Muscle of arm (tissue), 14 donors: Measurements from ENCODE around the gene TM9SF4. TPM values are rescaled to one million over a fixed set of nuclear protein-coding genes. Genes with fewer than 3 reads are reported as not detected.

Source experiments
- DNase-seq: peaks from one replicate; pipeline ENCODE4 v3.0.0-alpha.2; 2013
- long read RNA-seq, 11 donors: transcript quantifications; one replicate each; lab custom pipeline, GENCODE V29; 2026
- polyA plus RNA-seq, 12 donors: library from polyadenylated mRNA; unstranded; fragments of 120-200 nt; gene quantifications; one replicate each; pipeline ENCODE4 v1.2.1, GENCODE V29; 2013; ENCODE audit not compliant: insufficient read length in 12 of 12

TM9SF4 gene, protein sequence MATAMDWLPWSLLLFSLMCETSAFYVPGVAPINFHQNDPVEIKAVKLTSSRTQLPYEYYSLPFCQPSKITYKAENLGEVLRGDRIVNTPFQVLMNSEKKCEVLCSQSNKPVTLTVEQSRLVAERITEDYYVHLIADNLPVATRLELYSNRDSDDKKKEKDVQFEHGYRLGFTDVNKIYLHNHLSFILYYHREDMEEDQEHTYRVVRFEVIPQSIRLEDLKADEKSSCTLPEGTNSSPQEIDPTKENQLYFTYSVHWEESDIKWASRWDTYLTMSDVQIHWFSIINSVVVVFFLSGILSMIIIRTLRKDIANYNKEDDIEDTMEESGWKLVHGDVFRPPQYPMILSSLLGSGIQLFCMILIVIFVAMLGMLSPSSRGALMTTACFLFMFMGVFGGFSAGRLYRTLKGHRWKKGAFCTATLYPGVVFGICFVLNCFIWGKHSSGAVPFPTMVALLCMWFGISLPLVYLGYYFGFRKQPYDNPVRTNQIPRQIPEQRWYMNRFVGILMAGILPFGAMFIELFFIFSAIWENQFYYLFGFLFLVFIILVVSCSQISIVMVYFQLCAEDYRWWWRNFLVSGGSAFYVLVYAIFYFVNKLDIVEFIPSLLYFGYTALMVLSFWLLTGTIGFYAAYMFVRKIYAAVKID
- 10 to 100 TPM in 11 of 12 donors, not detected in 1; 37.7 to 58.7 (median 44.8) TPM for polyA plus RNA-seq
- long read RNA-seq, donor 1, partial matches to known transcripts: 0 of 5 reads
- long read RNA-seq, donor 1, other reads (novel, unspliced or antisense): 0 of 5 reads
- long read RNA-seq, donor 2, full-length matches to known transcripts: 10 of 10 reads
- long read RNA-seq, donor 2, partial matches to known transcripts: 0 of 10 reads
- long read RNA-seq, donor 2, other reads (novel, unspliced or antisense): 0 of 10 reads
- long read RNA-seq, donor 3, full-length matches to known transcripts: 2 of 2 reads
- long read RNA-seq, donor 3, partial matches to known transcripts: 0 of 2 reads
- long read RNA-seq, donor 3, other reads (novel, unspliced or antisense): 0 of 2 reads
- long read RNA-seq, donor 4, partial matches to known transcripts: 0 of 2 reads
- long read RNA-seq, donor 4, other reads (novel, unspliced or antisense): 0 of 2 reads
- long read RNA-seq, donor 5, transcript TM9SF4-202 (18 exons, 3,978 nt): major isoform, 11 of 11 reads
- long read RNA-seq, donor 5, partial matches to known transcripts: 0 of 11 reads
- long read RNA-seq, donor 5, other reads (novel, unspliced or antisense): 0 of 11 reads
- long read RNA-seq, donor 6, partial matches to known transcripts: 0 of 3 reads
- long read RNA-seq, donor 6, other reads (novel, unspliced or antisense): 0 of 3 reads
- long read RNA-seq, donor 7, partial matches to known transcripts: 0 of 1 reads
- long read RNA-seq, donor 7, other reads (novel, unspliced or antisense): 0 of 1 reads
- long read RNA-seq, donor 8, partial matches to known transcripts: 6 of 7 reads
- long read RNA-seq, donor 8, other reads (novel, unspliced or antisense): 0 of 7 reads
- long read RNA-seq, donor 9, partial matches to known transcripts: 0 of 3 reads
- long read RNA-seq, donor 9, other reads (novel, unspliced or antisense): 0 of 3 reads
- long read RNA-seq, donor 10, partial matches to known transcripts: 0 of 4 reads
- long read RNA-seq, donor 10, other reads (novel, unspliced or antisense): 0 of 4 reads
- long read RNA-seq, donor 11, transcript TM9SF4-202 (18 exons, 3,978 nt): major isoform, 5 of 5 reads
- long read RNA-seq, donor 11, partial matches to known transcripts: 0 of 5 reads
- long read RNA-seq, donor 11, other reads (novel, unspliced or antisense): 0 of 5 reads

GRCh38 chr20:32109392-32110172 is at the start of gene TM9SF4:
TSS of gene TM9SF4 (plus strand) at chr20:32109714. CDS start at chr20:32109741, 27 bp downstream.
- DNase-seq: peak; percentile 96

DNA sequence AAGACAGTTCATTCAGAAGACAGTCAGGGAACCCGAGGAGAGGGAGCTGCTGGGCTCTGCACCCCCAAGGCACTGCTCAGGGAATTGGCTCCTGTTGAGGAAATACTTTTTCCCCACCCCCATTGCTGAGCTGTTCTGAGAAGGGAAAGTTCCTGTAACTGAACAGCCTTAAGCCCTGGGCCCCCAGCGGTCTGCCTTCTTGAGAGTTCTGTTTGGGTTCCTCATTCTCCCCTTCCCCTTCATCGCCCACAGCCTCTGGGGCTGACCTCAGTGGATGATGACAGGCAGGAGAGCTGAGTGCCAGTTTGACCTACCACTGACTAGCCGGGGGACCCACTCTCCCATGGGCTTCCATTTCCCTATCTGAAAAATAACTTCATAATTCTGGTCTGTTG is 46.7 kb upstream of the TM9SF4 start:
- DNase-seq: no peak

- DNase-seq: no peak
Observed at GRCh38 chr20:32063695-32064094, 45.8 kb upstream of the TM9SF4 start.

DNA sequence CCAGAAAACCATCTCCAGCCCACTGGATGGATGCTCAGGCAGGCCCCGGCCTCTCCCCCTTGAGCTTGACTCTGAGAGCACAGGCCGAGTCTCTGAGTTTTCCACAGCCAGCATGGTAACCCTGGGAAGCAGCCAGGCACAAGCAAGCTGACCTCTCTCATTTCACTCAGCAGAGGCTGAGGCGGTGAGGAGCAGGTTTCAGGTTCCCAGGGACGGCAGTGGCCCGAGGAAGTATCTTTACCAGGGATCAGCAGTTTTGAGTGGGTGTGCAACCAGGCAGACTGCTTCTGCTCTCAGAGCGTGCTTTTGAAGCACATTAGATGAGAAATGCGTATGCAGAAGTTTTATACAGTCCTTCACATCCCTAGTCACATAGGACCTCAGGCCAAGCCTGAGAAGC is 44.8 kb upstream of the TM9SF4 start:
- no peak for DNase-seq

DNA sequence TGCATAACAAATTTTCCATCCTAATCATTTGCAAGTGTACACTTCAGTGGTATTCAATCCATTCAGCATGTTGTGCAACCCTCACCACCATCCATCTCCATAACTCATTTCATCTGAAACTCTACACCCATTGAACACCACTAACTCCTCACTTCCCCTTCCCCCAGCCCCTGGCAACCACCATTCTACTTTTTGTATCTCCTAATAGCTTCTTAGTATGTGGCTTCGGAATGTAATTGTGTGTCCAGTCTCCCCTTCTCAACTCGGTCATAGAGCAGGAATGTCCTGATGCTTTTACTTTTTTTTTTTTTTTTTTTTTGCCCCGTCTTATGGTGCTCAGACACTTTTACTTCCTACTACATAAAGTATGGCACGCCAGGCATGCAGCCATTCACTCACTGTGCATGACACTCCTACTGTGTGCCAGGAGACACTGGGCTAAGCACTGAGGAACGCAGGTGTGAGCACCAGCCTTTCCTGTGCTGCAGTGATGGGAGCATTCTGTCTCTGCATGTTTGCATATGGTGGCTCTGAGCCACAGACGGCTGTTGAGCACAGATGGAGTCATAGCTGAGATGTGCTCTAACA is 42.2 kb upstream of the TM9SF4 start:
- DNase-seq: no peak

DNA sequence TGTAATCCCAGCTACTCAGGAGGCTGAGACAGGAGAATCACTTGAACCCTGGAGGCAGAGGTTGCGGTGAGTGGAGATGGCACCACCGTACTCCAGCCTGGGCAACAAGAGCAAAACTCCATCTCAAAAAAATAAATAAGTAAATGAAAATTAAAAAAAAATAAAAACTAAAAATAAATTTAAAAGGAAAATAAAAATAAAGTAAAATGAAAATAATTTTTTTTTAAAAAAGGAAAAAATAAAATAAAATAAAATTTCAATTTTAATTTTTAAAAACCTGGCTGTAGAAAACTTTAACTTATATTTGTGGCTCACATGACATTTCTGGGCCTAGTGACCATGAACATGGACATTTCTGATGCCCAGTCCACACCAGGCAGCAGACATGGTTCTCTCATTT is 41.3 kb upstream of the TM9SF4 start:
- DNase-seq: no peak

GRCh38 chr20:32069711-32070110 is 39.8 kb upstream of the TM9SF4 start:
- DNase-seq: no peak

- DNase-seq: no peak
Observed at GRCh38 chr20:32070282-32070681, 39.2 kb upstream of the TM9SF4 start.

GRCh38 chr20:32070690-32071213 is 38.8 kb upstream of the TM9SF4 start:
- no peak for DNase-seq

DNA sequence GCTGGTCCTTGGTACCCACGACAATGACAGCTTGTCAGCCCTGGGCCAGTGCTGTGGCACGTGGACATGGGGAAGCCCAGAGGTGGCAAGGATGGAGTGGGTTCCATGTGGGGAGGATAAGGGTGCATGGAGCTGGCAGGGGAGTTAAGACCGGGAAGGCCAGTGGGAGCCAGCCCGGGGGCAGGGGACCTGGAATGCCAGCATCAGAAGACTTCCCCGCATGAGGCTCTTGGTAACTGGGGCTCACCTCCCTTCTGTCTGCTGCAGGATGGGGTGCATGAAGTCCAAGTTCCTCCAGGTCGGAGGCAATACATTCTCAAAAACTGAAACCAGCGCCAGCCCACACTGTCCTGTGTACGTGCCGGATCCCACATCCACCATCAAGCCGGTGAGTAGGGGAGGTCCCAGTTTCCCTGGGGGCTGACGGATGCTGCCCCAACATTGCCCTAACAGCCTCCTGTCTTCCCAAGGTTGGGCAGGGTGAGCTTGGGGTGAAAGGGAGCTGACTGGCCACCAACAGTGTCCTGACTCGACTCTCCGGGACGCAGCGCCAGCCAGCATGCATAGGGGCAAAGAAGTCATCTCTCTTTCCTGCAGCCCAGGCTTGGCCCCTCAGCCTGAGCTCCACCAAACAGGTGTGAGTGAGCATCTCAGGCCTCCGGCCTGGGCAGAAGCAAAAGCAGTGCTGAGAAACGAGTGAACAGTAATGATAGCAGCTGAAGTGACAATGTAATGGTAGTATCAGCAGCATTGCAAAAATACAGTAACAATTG is 37.9 kb upstream of the TM9SF4 start:
- no peak for DNase-seq

- DNase-seq: no peak
Observed at GRCh38 chr20:32072168-32072750, 37.3 kb upstream of the TM9SF4 start.

DNA sequence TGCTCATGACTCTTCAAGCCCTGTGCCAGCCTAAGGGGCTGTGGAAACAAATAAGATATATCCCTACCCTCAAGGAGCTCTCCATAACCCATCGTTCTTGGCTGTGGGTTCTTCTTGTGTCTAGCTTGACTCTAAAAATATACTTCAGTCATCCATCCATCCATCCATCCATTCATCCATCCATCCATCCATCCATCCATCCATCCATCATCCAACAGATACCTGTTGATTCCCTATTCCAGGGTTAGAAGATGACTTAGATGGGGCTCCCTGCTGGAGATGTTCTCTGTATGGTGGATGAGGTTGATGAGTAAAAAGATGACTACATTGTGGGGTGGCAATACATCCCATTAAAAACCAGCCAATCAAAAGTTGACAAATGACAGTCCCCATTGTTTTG is 34.0 kb upstream of the TM9SF4 start:
- no peak for DNase-seq

GRCh38 chr20:32077190-32077589 is 32.3 kb upstream of the TM9SF4 start:
- no peak for DNase-seq

DNA sequence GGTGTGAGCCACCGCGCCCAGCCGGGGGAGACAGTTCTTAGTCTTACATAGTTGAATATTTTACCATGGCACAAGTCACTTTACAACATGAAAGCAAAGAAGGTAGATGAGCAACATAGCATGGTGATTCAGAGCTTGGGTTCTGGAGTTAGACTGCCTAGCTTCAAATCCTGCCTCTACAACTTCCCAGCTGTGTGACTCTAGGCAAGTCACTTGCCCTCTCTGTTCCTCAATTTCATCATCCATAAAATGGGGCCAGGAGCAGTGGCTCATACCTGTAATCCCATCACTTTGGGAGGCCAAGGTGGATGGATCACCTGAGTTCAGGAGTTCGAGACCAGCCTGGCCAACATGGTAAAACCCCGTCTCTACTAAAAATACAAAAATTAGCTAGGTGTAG is 31.2 kb upstream of the TM9SF4 start:
- no peak for DNase-seq

DNA sequence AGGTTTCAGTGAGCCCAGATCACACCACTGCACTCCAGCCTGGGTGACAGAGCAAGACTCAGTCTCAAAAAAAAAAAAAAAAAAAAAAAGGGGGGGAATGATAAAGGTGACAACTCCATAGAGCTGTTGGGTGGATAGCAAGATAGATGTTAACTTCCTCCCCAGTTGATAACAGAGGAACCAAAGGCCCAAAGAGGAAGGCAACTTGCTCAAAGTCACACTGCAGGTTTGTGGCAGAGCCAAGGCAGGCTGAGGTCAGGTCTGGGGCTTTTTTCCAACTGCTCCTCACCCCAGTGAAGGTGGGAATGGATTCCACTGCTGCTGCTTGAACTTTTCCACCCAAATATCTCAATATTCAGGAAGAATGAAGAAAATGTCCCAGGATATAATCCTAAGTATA is 30.7 kb upstream of the TM9SF4 start:
- no peak for DNase-seq

DNA sequence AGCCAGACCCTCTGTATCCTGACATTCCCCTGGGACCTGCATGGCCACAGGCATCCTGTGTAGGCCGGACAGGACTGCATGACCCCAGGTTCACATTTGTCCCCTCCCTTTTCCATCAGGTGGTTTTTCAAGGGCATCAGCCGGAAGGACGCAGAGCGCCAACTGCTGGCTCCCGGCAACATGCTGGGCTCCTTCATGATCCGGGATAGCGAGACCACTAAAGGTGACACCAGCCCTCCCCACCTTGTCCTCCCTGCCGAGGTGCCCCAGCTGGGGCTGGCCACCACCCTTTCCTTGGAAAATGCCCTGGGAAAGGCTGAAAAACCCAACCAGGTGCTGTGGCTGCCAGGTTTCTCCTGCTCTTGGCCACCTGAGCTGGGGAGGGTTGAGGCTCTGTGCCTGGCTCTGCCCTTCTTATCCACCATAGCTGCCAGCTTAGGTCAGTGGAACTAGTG is 29.8 kb upstream of the TM9SF4 start:
- no peak for DNase-seq

DNA sequence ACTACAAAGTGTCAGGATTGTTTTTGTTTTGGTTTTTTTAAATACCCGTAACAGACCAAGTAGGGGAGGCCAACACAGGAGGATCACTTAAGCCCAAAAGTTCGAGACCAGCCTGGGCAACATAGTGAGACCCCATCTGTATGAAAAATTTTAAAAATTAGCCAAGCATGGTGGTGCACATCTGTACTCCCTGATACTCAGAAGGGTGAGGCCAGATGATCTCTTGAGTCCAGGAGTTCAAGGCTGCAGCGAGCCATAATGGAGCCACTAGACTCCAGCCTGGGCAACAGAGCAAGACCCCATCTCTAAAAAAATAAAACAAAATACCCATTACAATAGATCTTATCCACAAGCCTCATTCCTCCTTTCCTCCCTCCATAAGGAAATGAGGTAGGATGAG is 28.7 kb upstream of the TM9SF4 start:
- no peak for DNase-seq

DNA sequence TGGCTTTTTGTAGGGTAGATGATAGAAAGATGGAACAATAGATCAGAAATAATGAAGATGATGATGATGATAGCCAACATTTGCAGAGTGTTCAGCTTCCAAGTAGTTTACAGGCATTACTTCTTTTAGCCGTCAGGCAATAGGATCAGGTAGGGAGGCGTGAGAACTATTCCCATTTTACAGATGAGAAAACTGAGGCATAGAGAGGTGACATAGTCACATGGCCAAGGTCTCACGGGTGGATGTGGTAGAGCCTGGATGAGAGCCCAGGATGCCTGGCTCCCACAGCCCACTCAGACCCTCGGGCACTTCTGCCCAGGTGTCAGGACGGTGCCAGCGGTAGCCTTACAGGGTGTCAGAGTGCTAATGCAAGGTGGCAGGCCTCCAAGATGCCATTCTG is 26.0 kb upstream of the TM9SF4 start:
- DNase-seq: no peak
